Brain microvascular endothelial cell (primary cell): ENCODE results near the gene GCN1.

Experiments
- DNase-seq: peaks from one replicate; pipeline ENCODE4 v3.0.0-alpha.2; 2020
- H3K27ac ChIP-seq: fragments of 250-450 bp; sonication (Bioruptor Pico); 2 replicates; pipeline ENCODE4 v1.5.1; 2020; ENCODE audit warnings: mild to moderate bottlenecking, moderate library complexity
- H3K27me3 ChIP-seq: fragments of 250-450 bp; sonication (Bioruptor Pico); replicated peaks from 2 replicates; pipeline ENCODE4 v1.5.1; 2020; ENCODE audit warnings: mild to moderate bottlenecking
- H3K36me3 ChIP-seq: fragments of 250-450 bp; sonication (Bioruptor Pico); replicated peaks from 2 replicates; pipeline ENCODE4 v1.5.1; 2020; ENCODE audit warnings: mild to moderate bottlenecking
- H3K4me3 ChIP-seq: 2 replicates; pipeline ENCODE4 v1.5.1; 2011; ENCODE audit warnings: low read depth, mild to moderate bottlenecking, control low read depth, low read length, moderate library complexity
- in situ Hi-C: cut with HindIII; loops from 2 replicates; pipeline ENCODE4 v1.10.0; 2017; ENCODE audit warnings: low sequenced_read_pairs, low pct_ligation_motif_present
- TF ChIP-seq, protein P1 (sequence below): IDR thresholded peaks from 2 replicates; pipeline ENCODE4 v1.5.1; 2011; ENCODE audit warnings: low read depth, mild to moderate bottlenecking, moderate library complexity, low read length, control low read depth, inconsistent platforms; ENCODE audit errors: missing control alignments

The GCN1 gene

GRCh38 chr12:120225852-120226640, 31.5 kb upstream of the GCN1 start:
- H3K36me3 ChIP-seq, result peaks cover 53% of the 10 kb centered on the region
- in situ Hi-C loops, result no loop called here
- H3K27ac ChIP-seq, result no peak overlapping the region
- no peaks in the 10 kb centered on the region for H3K27me3 ChIP-seq
- no peak overlapping the region for H3K4me3 ChIP-seq
- no peak for DNase-seq
- TF ChIP-seq, protein P1, sequence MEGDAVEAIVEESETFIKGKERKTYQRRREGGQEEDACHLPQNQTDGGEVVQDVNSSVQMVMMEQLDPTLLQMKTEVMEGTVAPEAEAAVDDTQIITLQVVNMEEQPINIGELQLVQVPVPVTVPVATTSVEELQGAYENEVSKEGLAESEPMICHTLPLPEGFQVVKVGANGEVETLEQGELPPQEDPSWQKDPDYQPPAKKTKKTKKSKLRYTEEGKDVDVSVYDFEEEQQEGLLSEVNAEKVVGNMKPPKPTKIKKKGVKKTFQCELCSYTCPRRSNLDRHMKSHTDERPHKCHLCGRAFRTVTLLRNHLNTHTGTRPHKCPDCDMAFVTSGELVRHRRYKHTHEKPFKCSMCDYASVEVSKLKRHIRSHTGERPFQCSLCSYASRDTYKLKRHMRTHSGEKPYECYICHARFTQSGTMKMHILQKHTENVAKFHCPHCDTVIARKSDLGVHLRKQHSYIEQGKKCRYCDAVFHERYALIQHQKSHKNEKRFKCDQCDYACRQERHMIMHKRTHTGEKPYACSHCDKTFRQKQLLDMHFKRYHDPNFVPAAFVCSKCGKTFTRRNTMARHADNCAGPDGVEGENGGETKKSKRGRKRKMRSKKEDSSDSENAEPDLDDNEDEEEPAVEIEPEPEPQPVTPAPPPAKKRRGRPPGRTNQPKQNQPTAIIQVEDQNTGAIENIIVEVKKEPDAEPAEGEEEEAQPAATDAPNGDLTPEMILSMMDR, result peak; percentile 28

DNA sequence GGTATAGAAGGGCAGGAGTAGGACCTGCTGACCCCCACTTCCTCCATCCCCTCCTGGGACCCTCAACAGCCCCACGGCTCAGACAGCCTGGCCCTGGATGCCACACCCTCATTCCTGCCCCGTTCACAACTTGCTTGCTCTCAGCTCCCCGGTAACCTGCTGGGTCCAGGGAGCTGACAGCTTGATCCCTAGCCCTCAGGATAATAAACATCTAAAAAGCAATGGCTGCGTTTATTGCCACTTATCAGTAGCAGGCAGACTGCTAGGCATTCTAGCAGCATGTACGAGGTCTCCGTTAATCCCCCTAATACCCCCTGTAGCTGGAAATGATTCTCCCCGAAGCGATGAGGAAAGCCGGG, 30.7 kb upstream of the GCN1 start:
- Histone ChIP-seq H3K36me3 (peaks cover 62% of the 10 kb centered on the region), H3K27ac (no peak overlapping the region), H3K27me3 (no peaks in the 10 kb centered on the region), H3K4me3 (no peak overlapping the region)
- in situ Hi-C loops, result no loop called here
- TF ChIP-seq, protein P1, result no peak
- no peak for DNase-seq

DNA sequence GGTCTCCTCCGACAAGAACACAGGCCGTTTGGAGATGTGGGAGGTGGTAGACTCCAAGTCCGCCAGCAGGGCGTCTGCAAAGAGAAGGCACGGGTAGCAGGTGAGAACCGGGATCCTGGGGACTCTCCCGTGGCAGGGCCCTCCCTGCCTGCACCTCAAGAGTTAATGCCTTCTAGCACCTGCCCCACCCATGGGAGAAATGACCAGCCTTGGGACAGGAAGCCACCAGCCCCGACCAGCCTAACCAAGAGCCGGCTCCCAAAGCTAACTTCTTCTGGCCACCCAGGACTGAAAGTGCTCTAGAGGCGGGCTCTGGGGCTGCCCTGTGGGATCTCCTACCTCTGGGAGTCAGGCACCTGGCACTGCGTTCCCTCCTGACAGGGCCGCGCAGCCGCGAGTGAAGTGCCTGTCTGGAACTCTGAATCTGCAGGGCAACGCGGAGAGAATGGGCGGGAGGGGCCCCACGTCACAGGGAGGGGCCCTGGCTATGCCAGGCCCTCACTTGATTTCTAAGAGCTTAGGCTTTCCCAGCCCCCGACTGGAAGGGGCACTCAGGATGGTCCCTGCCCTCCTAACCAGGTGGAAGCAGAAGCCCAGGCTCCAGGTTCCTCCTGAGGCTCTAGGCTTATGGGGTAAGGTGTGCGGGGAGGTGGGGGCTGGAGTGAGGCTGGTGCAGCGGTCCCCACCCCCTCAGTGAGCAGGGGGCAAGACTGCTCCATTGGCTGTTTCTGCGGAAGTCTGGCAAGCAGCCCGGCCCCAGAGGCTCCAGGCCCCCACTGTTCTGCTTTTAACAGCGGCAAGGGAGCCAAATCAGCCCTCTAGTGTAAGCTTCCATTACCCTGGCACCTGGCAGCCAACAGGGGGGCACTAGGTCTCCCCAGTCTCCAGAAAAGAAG, 30.0 kb upstream of the GCN1 start:
- DNase-seq, result no peak
- TF ChIP-seq, protein P1, result peak; percentile 0
- H3K27ac ChIP-seq, result no peak overlapping the region
- no peaks in the 10 kb centered on the region for H3K27me3 ChIP-seq
- in situ Hi-C loops, result no loop called here
- peaks cover 68% of the 10 kb centered on the region for H3K36me3 ChIP-seq
- H3K4me3 ChIP-seq, result no peak overlapping the region

DNA sequence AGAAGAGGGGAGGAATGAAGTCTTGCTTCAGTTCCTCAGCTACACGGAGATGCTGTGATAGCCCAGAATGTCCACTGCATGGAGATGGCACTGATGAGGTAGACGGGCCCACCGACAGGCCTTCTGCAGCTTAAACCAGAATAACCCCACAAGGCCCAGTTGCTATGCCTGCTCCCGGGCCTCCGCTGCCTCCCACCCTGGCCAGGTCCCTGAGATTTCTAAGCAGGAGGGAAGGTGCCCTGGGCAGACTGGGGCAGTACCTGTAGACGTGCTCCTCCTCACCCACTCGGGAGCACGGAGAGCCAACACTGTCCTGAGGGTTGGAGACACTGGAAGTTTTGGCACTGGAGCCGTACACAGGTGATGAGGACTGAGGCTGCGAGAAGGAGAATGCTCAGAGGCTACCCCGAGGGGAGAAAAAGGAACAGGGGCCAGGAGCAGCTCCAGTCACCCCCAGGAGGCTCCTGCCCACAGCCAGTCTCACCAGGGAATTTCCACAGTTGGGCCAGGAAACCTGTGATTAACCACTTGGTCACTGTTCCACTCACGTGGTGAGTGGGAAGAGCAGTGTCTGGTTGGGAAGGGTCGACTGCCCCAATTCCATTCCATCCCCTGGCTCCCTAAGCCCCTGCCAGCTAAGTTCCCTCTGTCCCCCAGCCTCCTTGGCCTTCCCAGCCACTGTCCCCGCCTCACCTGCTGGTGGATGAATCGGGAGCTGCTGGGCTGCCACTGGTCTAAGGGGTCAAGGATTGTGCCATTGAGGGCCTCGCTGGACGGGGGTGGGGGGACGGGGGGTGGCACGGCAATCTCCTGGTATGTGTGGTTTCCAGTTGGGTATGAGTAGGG, 29.2 kb upstream of the GCN1 start:
- TF ChIP-seq, protein P1, result no peak
- DNase-seq, result no peak
- Histone ChIP-seq H3K36me3 (peaks cover 77% of the 10 kb centered on the region), H3K4me3 (no peak overlapping the region), H3K27me3 (no peaks in the 10 kb centered on the region), H3K27ac (no peak overlapping the region)
- in situ Hi-C loops, result no loop called here

GRCh38 chr12:120222288-120222832, 27.8 kb upstream of the GCN1 start:
- Histone ChIP-seq H3K4me3 (no peak overlapping the region), H3K27ac (no peak overlapping the region), H3K36me3 (peaks cover 84% of the 10 kb centered on the region), H3K27me3 (no peaks in the 10 kb centered on the region)
- TF ChIP-seq, protein P1, result no peak
- in situ Hi-C loops, result no loop called here
- no peak for DNase-seq
